Loucy (cell line): ENCODE measurements around the gene TMC3.

Experiments
- CTCF ChIP-seq: fragments of 200-600 bp; sonication (generic); conservative IDR thresholded peaks from 2 replicates; pipeline ENCODE4 v1.5.1; 2014; ENCODE audit warnings: mild to moderate bottlenecking, antibody characterized with exemption, low read length
- EZH2phosphoT487 ChIP-seq: fragments of 200-600 bp; IDR thresholded peaks from 2 replicates; pipeline ENCODE4 v1.6.1; 2018; ENCODE audit warnings: antibody characterized with exemption, mild to moderate bottlenecking, moderate library complexity, borderline replicate concordance

- TF ChIP-seq CTCF (no peak), EZH2phosphoT487 (no peak)
These were observed 12.9 kb upstream of the TMC3 start for GRCh38 chr15:81386947-81387346.
